Tibial nerve (tissue), 4 donors: ENCODE data around the gene WDR76. TPM values are rescaled to one million over a fixed set of nuclear protein-coding genes. Genes with fewer than 3 reads are reported as not detected.

Experiments
- DNase-seq, 2 donors: peaks; one replicate each; pipeline ENCODE4 v3.0.0-alpha.2; 2019; ENCODE audit warnings: low spot score in 2 of 2
- H3K27ac ChIP-seq, 4 donors: fragments of 200-600 bp; sonication (generic) in 3 of 4; one replicate each; pipeline ENCODE4 v1.5.1; 2017 to 2019; ENCODE audit warnings: mild to moderate bottlenecking in 1 of 4
- H3K27me3 ChIP-seq, 2 donors: fragments of 200-600 bp; sonication (generic) in 1 of 2; one replicate each; pipeline versions ENCODE4 v1.5.1 to v1.6.0; 2017 to 2019
- H3K36me3 ChIP-seq, 3 donors: fragments of 200-600 bp; sonication (generic); one replicate each; pipeline ENCODE4 v1.5.1; 2018 to 2019
- H3K4me1 ChIP-seq, 4 donors: fragments of 200-600 bp; sonication (generic) in 3 of 4; one replicate each; pipeline ENCODE4 v1.5.1; 2017 to 2019
- H3K4me3 ChIP-seq, 4 donors: fragments of 200-600 bp; sonication (generic) in 3 of 4; one replicate each; pipeline ENCODE4 v1.5.1; 2017 to 2019; ENCODE audit warnings: mild to moderate bottlenecking in 1 of 4, moderate library complexity in 1 of 4
- H3K9me3 ChIP-seq, 4 donors: fragments of 200-600 bp; sonication (generic) in 3 of 4; one replicate each; pipeline ENCODE4 v1.5.1; 2017 to 2019
- EP300 ChIP-seq, 2 donors: sonication (generic); formaldehyde crosslinking; IDR thresholded peaks; one replicate each; pipeline ENCODE4 v1.6.1; 2017; ENCODE audit warnings: antibody characterized with exemption in 2 of 2, mild to moderate bottlenecking in 1 of 2
- POLR2A ChIP-seq, 2 donors: fragments of 450-650 bp; IDR thresholded peaks; one replicate each; pipeline ENCODE4 v1.6.1; 2017; ENCODE audit warnings: antibody characterized with exemption in 2 of 2, mild to moderate bottlenecking in 2 of 2, moderate library complexity in 2 of 2
- WGBS, 2 donors: methylation state at CpG; one replicate each; pipeline ENCODE4 v1.1.5; 2018; 5-methylcytosine and 5-hydroxymethylcytosine counted together
- total RNA-seq, 4 donors: library from RNA; depleted of rRNA; stranded (reverse); fragments of >200 nt; gene quantifications; one replicate each; pipeline ENCODE4 v1.1.0, GENCODE V29; 2016
- TF ChIP-seq, protein P1 (sequence below), 5 experiments: fragments of 200-600 bp in 3 of 5; fragments of 450-650 bp in 2 of 5; sonication (generic) in 3 of 5; IDR thresholded peaks; one replicate each; pipeline ENCODE4 v1.5.1; 2016 to 2019; ENCODE audit warnings: antibody characterized with exemption in 5 of 5, mild to moderate bottlenecking in 3 of 5, moderate library complexity in 2 of 5

The WDR76 gene
- 1 to 10 TPM; 2.7 to 7.5 (median 2.9) TPM for total RNA-seq

DNA sequence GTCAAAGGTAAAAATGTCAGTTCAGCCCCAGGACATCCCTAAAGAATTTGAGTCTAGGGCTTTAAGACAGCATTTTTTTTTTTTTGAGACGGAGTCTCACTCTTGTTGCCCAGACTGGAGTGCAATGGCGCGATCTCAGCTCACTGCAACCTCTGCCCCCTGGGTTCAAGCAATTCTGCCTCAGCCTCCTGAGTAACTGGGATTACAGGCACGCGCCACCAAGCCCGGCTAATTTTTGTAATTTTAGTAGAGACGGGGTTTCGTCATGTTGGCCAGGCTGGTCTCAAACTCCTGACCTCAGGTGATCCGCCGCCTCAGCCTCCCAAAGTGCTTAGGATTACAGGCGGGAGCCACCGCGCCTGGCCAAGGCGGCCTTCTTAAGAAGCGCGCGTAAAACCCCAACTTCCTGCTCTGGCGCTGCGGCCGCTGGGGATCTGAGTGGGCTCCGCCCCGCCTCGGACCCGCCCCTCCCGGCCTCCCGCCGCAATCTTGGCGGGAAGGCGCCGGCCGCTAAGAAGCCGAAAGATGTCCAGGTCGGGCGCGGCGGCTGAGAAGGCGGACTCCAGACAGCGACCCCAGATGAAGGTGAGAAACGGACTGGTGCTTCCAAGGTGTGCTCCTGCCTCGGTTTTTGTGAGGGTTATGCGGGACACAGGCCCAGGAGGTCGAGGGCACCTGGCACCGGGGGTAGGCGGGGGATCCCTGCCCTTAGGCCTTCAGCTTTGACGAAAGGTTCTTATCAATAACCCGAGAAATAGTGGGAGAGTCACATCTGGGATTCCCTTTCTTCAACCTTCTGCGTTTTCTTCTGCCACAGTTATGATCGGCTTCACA lies at the start of gene WDR76:
TSS of gene WDR76 (plus strand) at position 495 of the 834 bp plus-strand sequence. CDS start at position 526, 31 bp downstream.
- Histone ChIP-seq H3K27me3 (no peaks in the 10 kb centered on the region), H3K9me3 (no peaks in the 10 kb centered on the region), H3K4me3 (peak within 1 kb of the TSS; percentile 30 to 59 (median 49)), H3K36me3 (peaks cover 0 to 5% (median 0%) of the 10 kb centered on the region in 3 donors), H3K4me1 (peaks cover 0 to 52% (median 27%) of the 10 kb centered on the region in 4 donors), H3K27ac (peak within 1 kb of the TSS in 3 of 4 donors; percentile 72 to 83 (median 78))
- peak; percentile 67 to 74 for DNase-seq
- TF ChIP-seq EP300 (IDR thresholded peaks at IDR 0.05): peak in 1 of 2 donors; percentile 53
- TF ChIP-seq POLR2A (IDR thresholded peaks at IDR 0.05): peak in 1 of 2 donors; percentile 41
- TF ChIP-seq, protein P1, sequence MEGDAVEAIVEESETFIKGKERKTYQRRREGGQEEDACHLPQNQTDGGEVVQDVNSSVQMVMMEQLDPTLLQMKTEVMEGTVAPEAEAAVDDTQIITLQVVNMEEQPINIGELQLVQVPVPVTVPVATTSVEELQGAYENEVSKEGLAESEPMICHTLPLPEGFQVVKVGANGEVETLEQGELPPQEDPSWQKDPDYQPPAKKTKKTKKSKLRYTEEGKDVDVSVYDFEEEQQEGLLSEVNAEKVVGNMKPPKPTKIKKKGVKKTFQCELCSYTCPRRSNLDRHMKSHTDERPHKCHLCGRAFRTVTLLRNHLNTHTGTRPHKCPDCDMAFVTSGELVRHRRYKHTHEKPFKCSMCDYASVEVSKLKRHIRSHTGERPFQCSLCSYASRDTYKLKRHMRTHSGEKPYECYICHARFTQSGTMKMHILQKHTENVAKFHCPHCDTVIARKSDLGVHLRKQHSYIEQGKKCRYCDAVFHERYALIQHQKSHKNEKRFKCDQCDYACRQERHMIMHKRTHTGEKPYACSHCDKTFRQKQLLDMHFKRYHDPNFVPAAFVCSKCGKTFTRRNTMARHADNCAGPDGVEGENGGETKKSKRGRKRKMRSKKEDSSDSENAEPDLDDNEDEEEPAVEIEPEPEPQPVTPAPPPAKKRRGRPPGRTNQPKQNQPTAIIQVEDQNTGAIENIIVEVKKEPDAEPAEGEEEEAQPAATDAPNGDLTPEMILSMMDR (IDR thresholded peaks at IDR 0.05): no peak
- 3 to 11% methylated on average over 20 to 39 of the region's 48 CpGs for WGBS, 2 donors

DNA sequence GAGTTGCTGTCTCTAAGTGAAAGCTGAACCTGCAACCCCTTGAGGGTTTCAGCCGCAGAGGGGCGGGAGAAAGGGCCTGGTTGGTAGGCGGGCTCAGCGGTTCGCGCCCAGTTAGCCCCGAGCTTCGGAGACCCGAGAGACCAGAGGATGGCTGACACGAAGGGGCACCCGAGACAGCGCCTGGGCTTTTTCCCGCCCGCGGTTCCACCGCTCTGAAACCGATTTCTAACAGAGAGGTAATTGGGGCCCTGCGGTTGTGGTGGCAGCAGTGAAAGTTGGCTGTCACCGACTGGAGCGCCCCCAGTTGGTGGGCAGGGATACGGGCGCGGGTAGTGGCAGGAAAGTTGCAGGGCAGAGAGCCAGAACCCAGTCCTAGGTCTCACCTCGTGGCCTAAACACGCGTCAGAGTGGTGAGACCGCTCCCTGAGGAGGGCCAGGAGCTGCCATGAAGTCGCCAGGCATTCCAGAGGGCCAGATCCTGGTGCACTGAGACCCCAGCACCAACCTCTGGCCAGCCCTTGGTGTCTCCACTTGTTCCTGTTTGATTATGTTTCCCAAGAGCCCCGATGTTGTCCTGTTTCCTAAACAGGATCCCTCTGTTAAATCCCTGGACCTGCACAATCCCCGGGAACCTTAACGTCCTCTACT lies 49.4 kb upstream of the WDR76 start:
- peak; percentile 70 to 78 for DNase-seq

DNA sequence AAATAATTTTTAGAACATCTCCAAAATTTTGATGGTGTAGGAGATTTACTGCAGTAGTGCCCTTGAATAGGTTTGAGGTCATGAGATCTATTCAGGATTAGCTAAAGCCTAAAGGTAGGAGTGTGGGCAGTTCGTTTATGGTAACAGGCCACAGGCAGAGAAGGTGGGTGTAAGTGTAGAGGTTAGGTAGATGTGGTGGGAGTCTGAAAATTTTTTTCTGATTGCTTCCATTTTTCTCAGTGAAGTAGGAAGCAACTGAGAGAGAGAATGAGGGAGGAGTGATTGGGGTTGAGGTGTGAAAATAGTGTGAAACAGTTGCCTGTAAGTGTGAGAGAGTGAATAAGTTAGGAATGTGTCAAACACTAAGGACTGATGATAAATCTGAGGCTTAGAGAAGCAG lies 47.8 kb upstream of the WDR76 start:
- Histone ChIP-seq H3K27me3 (no peaks in the 10 kb centered on the region), H3K4me3 (no peak overlapping the region), H3K27ac (no peak overlapping the region), H3K36me3 (peaks cover 0 to 4% (median 0%) of the 10 kb centered on the region in 3 donors), H3K9me3 (no peaks in the 10 kb centered on the region), H3K4me1 (peaks cover 0 to 23% (median 10%) of the 10 kb centered on the region in 4 donors)
- TF ChIP-seq, protein P1 (IDR thresholded peaks at IDR 0.05): no peak
- no peak for TF ChIP-seq EP300 (IDR thresholded peaks at IDR 0.05)
- no peak for TF ChIP-seq POLR2A (IDR thresholded peaks at IDR 0.05)
- no peak for DNase-seq
- 85 to 97% methylated on average over 1 of the region's 1 CpG for WGBS, 2 donors

More for the DNA sequence above, 49.4 kb upstream of the WDR76 start:
- peaks cover 0 to 23% (median 10%) of the 10 kb centered on the region in 4 donors for H3K4me1 ChIP-seq
- H3K27ac ChIP-seq: peak overlapping the region; percentile 75 to 96 (median 92)
- 2 to 4% methylated on average over 31 of the region's 31 CpGs for WGBS, 2 donors
- H3K9me3 ChIP-seq: no peaks in the 10 kb centered on the region
- TF ChIP-seq POLR2A (IDR thresholded peaks at IDR 0.05) (peak in 1 of 2 donors; percentile 9), EP300 (IDR thresholded peaks at IDR 0.05) (peak; percentile 26 to 66)
- TF ChIP-seq, protein P1 (IDR thresholded peaks at IDR 0.05): peak; percentile 74 to 93 (median 89)
- peak overlapping the region; percentile 51 to 73 (median 62) for H3K4me3 ChIP-seq
- H3K36me3 ChIP-seq: peaks cover 0 to 19% (median 0%) of the 10 kb centered on the region in 3 donors
- H3K27me3 ChIP-seq: no peaks in the 10 kb centered on the region

DNA sequence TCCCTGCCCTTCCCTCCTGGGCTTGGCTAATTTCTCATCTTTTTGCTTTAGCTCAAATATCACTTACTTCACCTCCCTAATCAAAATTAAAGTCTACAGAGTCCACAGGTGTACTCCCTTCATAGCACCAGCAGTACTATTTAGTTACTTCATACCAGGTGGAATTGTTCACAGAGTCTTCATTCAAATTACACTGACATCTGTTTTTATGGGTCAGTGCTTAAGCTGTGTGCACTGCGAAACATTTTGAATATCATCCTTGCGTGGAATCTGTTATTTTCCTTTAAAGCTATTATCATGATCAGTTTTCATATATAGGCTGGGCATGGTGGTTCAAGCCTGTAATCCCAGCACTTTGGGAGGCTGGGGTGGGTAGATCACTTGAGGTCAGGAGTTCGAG lies 37.4 kb upstream of the WDR76 start:
- H3K4me3 ChIP-seq: no peak overlapping the region
- TF ChIP-seq, protein P1 (IDR thresholded peaks at IDR 0.05): no peak
- no peak for TF ChIP-seq EP300 (IDR thresholded peaks at IDR 0.05)
- TF ChIP-seq POLR2A (IDR thresholded peaks at IDR 0.05): no peak
- WGBS, 2 donors: 94 to 100% methylated on average over 3 of the region's 3 CpGs
- H3K36me3 ChIP-seq: peaks cover 0 to 11% (median 9%) of the 10 kb centered on the region in 3 donors
- no peak overlapping the region for H3K27ac ChIP-seq
- H3K27me3 ChIP-seq: no peaks in the 10 kb centered on the region
- DNase-seq: no peak
- no peaks in the 10 kb centered on the region for H3K9me3 ChIP-seq
- peaks cover 0 to 21% (median 12%) of the 10 kb centered on the region in 4 donors for H3K4me1 ChIP-seq
